Karpas-422 (cell line): ENCODE measurements around the gene MIDN. TPM values are rescaled to one million over a fixed set of nuclear protein-coding genes. Genes with fewer than 3 reads are reported as not detected.

Experiments used
- DNase-seq: peaks from one replicate; pipeline ENCODE4 v3.0.0-alpha.2; 2015
- H2AFZ ChIP-seq: fragments of 200-600 bp; sonication (generic); 2 replicates; pipeline ENCODE4 v1.6.1; 2014; ENCODE audit warnings: antibody characterized with exemption, low read length, mixed read lengths
- H3K27ac ChIP-seq: fragments of 200-600 bp; sonication (generic); 2 replicates; pipeline ENCODE4 v1.5.1; 2014; ENCODE audit warnings: mild to moderate bottlenecking, low read length, moderate library complexity
- H3K27me3 ChIP-seq: fragments of 200-600 bp; sonication (generic); 2 replicates; pipeline ENCODE4 v1.6.1; 2014; ENCODE audit warnings: low read length, mixed read lengths
- H3K36me3 ChIP-seq: fragments of 200-600 bp; sonication (generic); 2 replicates; pipeline ENCODE4 v1.6.1; 2014; ENCODE audit warnings: low read length, mixed read lengths; ENCODE audit not compliant: insufficient read depth
- H3K4me1 ChIP-seq: fragments of 200-600 bp; sonication (generic); 2 replicates; pipeline ENCODE4 v1.6.1; 2014; ENCODE audit warnings: mild to moderate bottlenecking, low read length, mixed read lengths
- H3K4me2 ChIP-seq: fragments of 200-600 bp; sonication (generic); 2 replicates; pipeline ENCODE4 v1.6.1; 2014; ENCODE audit warnings: low read length, low read depth, mild to moderate bottlenecking; ENCODE audit not compliant: poor library complexity, severe bottlenecking
- H3K4me3 ChIP-seq: fragments of 200-600 bp; sonication (generic); 2 replicates; pipeline ENCODE4 v1.5.1; 2014; ENCODE audit warnings: mild to moderate bottlenecking, antibody characterized with exemption, low read length, mixed read lengths
- H3K79me2 ChIP-seq: fragments of 200-600 bp; sonication (generic); 2 replicates; pipeline ENCODE4 v1.6.1; 2014; ENCODE audit warnings: mild to moderate bottlenecking, low read length, mixed read lengths
- H3K9ac ChIP-seq: fragments of 200-600 bp; sonication (generic); 2 replicates; pipeline ENCODE4 v1.6.0; 2014; ENCODE audit warnings: low read length
- H3K9me2 ChIP-seq: fragments of 200-600 bp; sonication (generic), shearing (Covaris generic); replicated peaks from 2 replicates; pipeline ENCODE4 v1.6.0; 2014; ENCODE audit warnings: mild to moderate bottlenecking, low read length, moderate library complexity; ENCODE audit not compliant: insufficient read depth
- H3K9me3 ChIP-seq: fragments of 300-700, 200-600 bp; sonication (generic); 2 replicates; pipeline ENCODE4 v1.6.1; 2014; ENCODE audit warnings: low read length, mixed read lengths
- H4K20me1 ChIP-seq: fragments of 200-600 bp; sonication (generic); 2 replicates; pipeline ENCODE4 v1.6.1; 2014; ENCODE audit warnings: mild to moderate bottlenecking, antibody characterized with exemption, low read length, low read depth; ENCODE audit not compliant: insufficient read depth
- total RNA-seq: library from RNA; depleted of rRNA; stranded (reverse); fragments of >200 nt; shearing (Covaris generic); gene quantifications from 2 replicates; pipeline ENCODE4 v1.2.3, GENCODE V29; 2014; ENCODE audit warnings: low replicate concordance

The MIDN gene
- total RNA-seq, 1 experiment from 2014 or later = 21.4 TPM

DNA sequence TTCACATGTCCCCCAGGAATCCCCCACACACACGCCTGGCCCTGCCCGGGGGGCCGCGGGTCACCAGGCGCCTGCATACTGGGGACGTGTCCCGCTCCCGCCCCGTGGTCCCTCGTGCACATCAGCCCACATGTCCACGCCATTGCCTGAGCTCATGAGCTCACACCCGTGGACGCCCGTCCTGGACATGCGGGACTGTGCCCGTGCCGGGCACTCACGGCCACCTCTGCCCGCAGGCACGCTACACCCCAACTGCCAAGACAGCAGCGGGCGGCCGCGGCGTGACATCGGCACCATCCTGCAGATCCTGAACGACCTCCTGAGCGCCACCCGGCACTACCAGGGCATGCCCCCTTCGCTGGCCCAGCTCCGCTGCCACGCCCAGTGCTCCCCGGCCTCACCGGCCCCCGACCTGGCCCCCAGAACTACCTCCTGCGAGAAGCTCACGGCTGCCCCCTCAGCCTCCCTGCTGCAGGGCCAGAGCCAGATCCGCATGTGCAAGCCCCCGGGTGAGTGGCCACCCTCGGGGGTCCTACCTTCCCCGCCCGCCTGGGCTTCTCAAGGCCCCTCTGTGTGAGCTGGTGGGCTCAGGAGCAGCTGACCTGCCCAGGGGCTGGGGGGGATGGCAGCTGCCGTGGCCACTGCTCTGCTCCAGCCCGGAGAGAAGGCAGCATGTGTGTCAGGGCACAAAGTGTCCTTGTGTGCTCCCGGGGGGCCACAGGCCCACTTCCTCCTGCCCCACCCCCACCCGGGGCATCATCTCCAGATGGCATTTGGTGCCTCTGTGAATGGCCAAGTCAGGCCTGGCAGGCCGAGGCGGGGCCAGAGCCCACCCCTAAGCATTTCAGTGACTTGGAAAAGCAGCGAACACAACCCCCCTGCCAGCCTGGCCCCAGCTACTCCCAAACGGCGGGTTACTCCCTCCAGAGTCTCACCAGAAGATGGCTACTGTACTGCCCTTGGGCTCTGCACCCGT, 7.1 kb downstream of the MIDN start:
- Histone ChIP-seq H3K4me1 (peaks cover 92% of the 10 kb centered on the region), H3K9ac (peak overlapping the region; percentile 39), H3K4me2 (peak overlapping the region; percentile 19), H3K9me2 (no peaks in the 10 kb centered on the region), H3K27ac (peak overlapping the region; percentile 69), H3K79me2 (peaks cover 22% of the 10 kb centered on the region), H4K20me1 (peaks cover 25% of the 10 kb centered on the region), H2AFZ (no peak overlapping the region), H3K27me3 (no peaks in the 10 kb centered on the region), H3K36me3 (peaks cover 25% of the 10 kb centered on the region), H3K4me3 (no peak overlapping the region), H3K9me3 (no peaks in the 10 kb centered on the region)
- peak; percentile 58 for DNase-seq

DNA sequence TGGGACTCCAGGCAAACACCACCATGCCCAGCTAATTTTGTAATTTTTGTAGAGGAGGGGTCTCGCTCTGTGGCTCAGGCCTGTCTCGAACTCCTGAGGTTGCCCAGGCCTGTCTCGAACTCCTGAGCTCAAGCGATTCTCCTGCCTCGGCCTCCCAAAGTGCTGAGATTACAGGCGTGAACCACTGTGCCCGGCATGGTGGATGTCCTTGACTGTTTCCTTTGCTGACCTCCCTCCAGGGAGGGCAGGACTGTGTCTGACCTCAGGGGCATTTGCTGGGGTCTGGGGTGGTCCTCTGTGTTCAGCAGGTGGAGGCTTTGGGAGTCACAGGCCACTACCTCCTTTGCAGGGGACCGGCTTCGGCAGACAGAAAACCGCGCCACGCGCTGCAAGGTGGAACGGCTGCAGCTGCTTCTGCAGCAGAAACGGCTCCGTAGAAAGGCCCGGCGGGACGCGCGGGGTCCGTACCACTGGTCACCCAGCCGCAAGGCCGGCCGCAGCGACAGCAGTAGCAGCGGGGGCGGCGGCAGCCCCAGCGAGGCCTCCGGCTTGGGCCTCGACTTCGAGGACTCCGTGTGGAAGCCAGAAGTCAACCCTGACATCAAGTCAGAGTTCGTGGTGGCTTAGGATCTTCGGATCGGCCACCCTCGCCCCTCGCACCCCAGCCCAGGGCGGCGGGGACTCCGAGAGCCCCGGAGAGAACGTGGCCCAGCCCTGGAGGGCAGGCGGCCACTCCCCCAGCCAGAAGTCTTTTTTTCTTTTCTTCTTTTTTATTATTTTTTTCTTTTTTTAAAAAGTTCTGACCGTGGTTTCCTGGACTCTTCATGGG, 8.5 kb downstream of the MIDN start:
- no peaks in the 10 kb centered on the region for H3K27me3 ChIP-seq
- peaks cover 13% of the 10 kb centered on the region; the same call in 1 of the 2 replicates for H3K79me2 ChIP-seq
- no peak overlapping the region for H2AFZ ChIP-seq
- peak overlapping the region; percentile 10 for H3K4me2 ChIP-seq
- H3K4me3 ChIP-seq = no peak overlapping the region
- no peaks in the 10 kb centered on the region for H3K9me3 ChIP-seq
- DNase-seq = no peak
- peaks cover 90% of the 10 kb centered on the region for H3K4me1 ChIP-seq
- peaks cover 23% of the 10 kb centered on the region for H3K36me3 ChIP-seq
- H3K9me2 ChIP-seq = no peaks in the 10 kb centered on the region
- peaks cover 25% of the 10 kb centered on the region for H4K20me1 ChIP-seq
- H3K9ac ChIP-seq = no peak overlapping the region
- H3K27ac ChIP-seq = no peak overlapping the region

DNA sequence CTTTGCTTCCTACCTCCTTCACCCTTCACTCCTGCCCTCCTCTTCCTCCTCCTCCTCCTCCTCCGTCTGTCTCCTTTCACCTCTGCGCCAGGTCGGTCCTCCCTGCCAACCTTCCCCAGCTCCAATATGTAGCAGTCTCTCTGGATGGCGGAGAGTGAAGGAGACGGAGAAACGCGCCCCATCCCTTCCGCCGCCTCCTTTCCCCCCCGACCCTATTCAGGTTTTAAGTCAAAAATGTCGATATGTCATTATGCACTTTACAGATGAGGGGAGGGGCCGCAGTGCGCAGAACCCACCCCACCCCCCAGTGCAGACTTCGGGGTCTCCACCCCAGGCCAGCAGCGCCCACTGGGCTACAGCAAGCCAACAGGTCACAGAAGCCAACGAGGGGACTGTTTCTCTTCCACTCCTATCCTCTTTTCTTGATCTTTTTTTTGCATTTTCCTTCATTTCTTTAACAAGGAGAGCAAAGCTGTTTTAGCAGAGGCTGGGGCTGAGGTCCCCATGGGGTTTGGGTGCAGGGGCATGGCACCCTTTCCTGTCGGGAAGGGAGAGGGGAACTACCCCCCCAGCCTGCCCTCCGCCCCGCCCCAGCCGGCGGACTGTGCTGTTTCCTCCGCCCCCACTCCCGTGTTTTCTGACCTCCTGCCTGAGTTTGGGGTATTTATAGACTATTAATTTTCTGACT, 9.2 kb downstream of the MIDN start:
- no peak overlapping the region for H2AFZ ChIP-seq
- peak overlapping the region; percentile 81 for H3K9ac ChIP-seq
- no peaks in the 10 kb centered on the region for H3K27me3 ChIP-seq
- peaks cover 9% of the 10 kb centered on the region; the same call in 1 of the 2 replicates for H3K79me2 ChIP-seq
- no peaks in the 10 kb centered on the region for H3K9me3 ChIP-seq
- H3K27ac ChIP-seq = peak overlapping the region; percentile 92
- peaks cover 25% of the 10 kb centered on the region for H4K20me1 ChIP-seq
- H3K36me3 ChIP-seq = peaks cover 23% of the 10 kb centered on the region
- DNase-seq = peak; percentile 58
- H3K4me1 ChIP-seq = peaks cover 90% of the 10 kb centered on the region
- H3K9me2 ChIP-seq = no peaks in the 10 kb centered on the region
- H3K4me3 ChIP-seq = peak overlapping the region; percentile 68
- peak overlapping the region; percentile 94 for H3K4me2 ChIP-seq

DNA sequence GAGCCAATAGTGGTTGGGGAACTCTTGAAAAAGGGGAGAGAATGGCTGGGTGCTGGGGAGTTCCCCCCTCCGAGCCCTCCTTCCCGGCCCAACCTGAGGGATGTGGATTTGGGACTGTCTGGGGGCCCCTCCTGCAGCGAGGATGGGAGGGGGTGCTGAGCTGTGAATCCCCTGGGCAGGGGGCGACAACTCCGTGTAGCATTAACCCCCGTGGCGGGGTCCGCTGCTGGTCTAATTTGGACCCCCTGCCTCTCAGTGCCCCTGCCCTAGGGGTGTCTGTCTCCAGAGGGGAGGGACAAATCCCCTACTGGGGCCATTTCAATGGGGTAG, 9.7 kb downstream of the MIDN start:
- Histone ChIP-seq H3K9ac (peak overlapping the region; percentile 81), H3K9me3 (no peaks in the 10 kb centered on the region), H3K79me2 (peaks cover 8% of the 10 kb centered on the region; the same call in 1 of the 2 replicates), H3K4me1 (peaks cover 90% of the 10 kb centered on the region), H3K4me3 (peak overlapping the region; percentile 68; the same call in 1 of the 2 replicates), H4K20me1 (peaks cover 25% of the 10 kb centered on the region), H3K9me2 (no peaks in the 10 kb centered on the region), H3K36me3 (peaks cover 23% of the 10 kb centered on the region), H2AFZ (no peak overlapping the region), H3K4me2 (peak overlapping the region; percentile 94), H3K27ac (peak overlapping the region; percentile 92), H3K27me3 (no peaks in the 10 kb centered on the region)
- DNase-seq = no peak

DNA sequence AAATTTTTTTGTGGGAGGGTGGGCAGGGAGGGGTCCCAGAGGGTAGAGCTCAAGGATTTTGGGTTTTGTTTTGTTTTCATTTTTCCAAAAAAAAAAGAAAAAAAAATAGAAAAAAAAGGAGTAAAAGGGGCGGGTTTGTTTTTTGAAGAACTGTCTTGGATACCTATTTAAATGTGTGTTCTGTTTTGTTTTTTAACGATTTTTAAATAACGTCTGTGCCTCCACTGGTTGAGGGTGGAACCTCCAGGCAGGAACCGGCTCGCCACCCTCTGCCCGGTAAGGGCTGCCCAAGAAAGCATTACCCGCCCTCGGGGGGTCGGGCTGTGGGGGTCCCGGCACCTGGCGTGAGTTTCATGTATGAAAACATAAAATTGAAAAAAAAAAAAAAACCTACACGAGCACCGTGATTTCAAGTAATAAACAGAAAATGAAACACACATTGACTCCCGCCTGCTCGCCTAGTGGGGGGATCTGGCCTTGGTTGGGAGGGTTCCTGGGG, 10.4 kb downstream of the MIDN start:
- Histone ChIP-seq H3K4me2 (peak overlapping the region; percentile 94), H3K27me3 (no peaks in the 10 kb centered on the region), H3K36me3 (peaks cover 16% of the 10 kb centered on the region), H3K9ac (peak overlapping the region; percentile 81), H4K20me1 (peaks cover 18% of the 10 kb centered on the region), H3K9me2 (no peaks in the 10 kb centered on the region), H3K27ac (peak overlapping the region; percentile 92), H3K79me2 (peaks cover 2% of the 10 kb centered on the region; the same call in 1 of the 2 replicates), H3K4me3 (peak overlapping the region; percentile 68), H3K4me1 (peaks cover 88% of the 10 kb centered on the region), H2AFZ (no peak overlapping the region), H3K9me3 (no peaks in the 10 kb centered on the region)
- DNase-seq = peak; percentile 73

DNA sequence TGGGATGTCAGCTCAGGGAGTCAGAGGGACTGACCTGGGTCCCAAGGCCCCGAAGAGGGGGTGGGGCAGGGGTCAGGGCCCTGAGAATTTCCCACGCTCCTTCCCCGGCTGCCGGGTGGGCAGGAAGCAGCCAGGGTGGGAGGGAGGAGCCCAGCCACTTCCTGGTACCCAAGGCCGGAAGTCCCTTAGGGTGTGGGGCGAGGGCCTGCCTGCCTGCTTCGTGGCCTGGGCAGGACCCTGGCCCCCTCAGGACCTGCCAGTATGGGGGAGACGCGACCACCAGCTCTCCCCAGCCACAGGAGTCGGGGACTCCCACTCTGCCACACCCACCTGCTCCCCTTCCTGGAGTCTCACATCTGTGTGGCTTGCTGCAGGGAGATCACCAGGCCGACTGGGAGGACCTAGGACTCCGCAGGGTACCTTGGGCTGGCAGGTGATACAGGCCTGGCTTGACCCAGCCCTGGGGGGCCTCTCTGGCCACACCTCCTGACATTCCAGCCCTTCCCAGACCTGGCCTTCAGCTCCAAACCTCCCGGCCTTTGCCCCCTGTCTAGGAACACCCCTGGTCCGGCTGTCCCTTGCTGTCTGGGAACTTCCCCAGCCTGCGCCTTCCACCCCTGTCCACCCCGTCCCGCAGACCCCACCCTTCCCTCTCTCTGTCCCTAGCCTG, 11.0 kb downstream of the MIDN start:
- no peak overlapping the region for H2AFZ ChIP-seq
- peak overlapping the region; percentile 94 for H3K4me2 ChIP-seq
- peak overlapping the region; percentile 68 for H3K4me3 ChIP-seq
- no peaks in the 10 kb centered on the region for H3K79me2 ChIP-seq
- peaks cover 84% of the 10 kb centered on the region for H3K4me1 ChIP-seq
- H3K36me3 ChIP-seq = peaks cover 12% of the 10 kb centered on the region
- peak overlapping the region; percentile 81 for H3K9ac ChIP-seq
- peak overlapping the region; percentile 92 for H3K27ac ChIP-seq
- peak; percentile 88 for DNase-seq
- H4K20me1 ChIP-seq = peaks cover 14% of the 10 kb centered on the region
- no peaks in the 10 kb centered on the region for H3K9me2 ChIP-seq
- H3K27me3 ChIP-seq = no peaks in the 10 kb centered on the region
- H3K9me3 ChIP-seq = no peaks in the 10 kb centered on the region

DNA sequence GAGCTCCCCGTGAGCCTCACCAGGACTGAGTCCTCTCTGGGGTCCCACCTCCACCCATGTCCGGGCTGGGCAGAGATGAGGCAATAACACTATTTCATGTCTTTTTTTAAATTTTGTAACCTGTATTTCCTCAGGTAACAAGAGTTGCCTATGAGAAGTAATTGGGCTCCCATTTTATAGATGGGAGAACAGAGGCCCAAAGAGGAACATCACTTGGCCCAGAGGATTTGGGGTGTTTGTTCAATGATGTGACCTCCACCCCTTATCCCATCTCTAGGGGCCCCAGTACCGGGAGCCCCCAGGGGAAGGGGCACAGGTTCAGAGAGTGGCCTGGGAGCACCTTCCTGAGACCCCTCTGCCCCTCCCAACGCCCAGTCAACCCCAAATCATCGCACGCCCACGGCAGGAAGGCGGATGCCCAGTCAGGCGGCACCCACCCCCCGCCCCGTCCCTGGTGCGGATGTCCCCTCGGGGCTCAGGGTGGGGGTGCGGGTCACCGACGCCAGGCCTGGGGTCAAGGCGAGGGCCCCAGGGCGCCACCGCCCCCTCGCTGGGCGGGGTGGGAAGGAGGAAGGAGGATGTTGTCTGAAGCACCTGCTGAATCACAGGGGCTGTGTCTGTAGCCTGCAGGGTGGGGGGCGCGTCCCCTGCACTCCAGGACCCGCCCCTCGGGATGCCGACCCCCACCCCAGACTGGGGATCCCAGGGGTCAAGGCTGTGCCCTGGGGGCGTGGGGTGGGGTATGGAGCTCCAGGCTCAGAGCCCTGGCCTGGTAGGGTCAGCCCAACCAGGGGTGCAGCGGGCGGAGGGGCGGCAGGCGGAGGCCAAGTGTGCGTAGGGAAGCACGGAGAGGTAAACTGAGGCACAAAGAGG, 11.7 kb downstream of the MIDN start:
- H3K9ac ChIP-seq = peak overlapping the region; percentile 81
- no peaks in the 10 kb centered on the region for H3K9me2 ChIP-seq
- H3K27ac ChIP-seq = peak overlapping the region; percentile 92
- H3K36me3 ChIP-seq = peaks cover 5% of the 10 kb centered on the region; the same call in 1 of the 2 replicates
- no peaks in the 10 kb centered on the region for H3K79me2 ChIP-seq
- H3K4me1 ChIP-seq = peaks cover 84% of the 10 kb centered on the region
- no peak overlapping the region for H2AFZ ChIP-seq
- no peaks in the 10 kb centered on the region for H3K9me3 ChIP-seq
- H3K27me3 ChIP-seq = no peaks in the 10 kb centered on the region
- H3K4me3 ChIP-seq = peak overlapping the region; percentile 68
- peaks cover 7% of the 10 kb centered on the region; the same call in 1 of the 2 replicates for H4K20me1 ChIP-seq
- DNase-seq = peak; percentile 77
- peak overlapping the region; percentile 94 for H3K4me2 ChIP-seq
